WI38 (cell line): ENCODE measurements around the gene DPCD.

Experiments used
- H3K4me3 ChIP-seq: 2 replicates; pipeline ENCODE4 v1.5.1; 2011; ENCODE audit warnings: low read depth, mild to moderate bottlenecking, control low read depth, low read length
- CTCF ChIP-seq: IDR thresholded peaks from 2 replicates; pipeline ENCODE4 v1.5.1; 2012; ENCODE audit warnings: low read depth, mild to moderate bottlenecking, control low read depth, low read length

The DPCD gene

DNA sequence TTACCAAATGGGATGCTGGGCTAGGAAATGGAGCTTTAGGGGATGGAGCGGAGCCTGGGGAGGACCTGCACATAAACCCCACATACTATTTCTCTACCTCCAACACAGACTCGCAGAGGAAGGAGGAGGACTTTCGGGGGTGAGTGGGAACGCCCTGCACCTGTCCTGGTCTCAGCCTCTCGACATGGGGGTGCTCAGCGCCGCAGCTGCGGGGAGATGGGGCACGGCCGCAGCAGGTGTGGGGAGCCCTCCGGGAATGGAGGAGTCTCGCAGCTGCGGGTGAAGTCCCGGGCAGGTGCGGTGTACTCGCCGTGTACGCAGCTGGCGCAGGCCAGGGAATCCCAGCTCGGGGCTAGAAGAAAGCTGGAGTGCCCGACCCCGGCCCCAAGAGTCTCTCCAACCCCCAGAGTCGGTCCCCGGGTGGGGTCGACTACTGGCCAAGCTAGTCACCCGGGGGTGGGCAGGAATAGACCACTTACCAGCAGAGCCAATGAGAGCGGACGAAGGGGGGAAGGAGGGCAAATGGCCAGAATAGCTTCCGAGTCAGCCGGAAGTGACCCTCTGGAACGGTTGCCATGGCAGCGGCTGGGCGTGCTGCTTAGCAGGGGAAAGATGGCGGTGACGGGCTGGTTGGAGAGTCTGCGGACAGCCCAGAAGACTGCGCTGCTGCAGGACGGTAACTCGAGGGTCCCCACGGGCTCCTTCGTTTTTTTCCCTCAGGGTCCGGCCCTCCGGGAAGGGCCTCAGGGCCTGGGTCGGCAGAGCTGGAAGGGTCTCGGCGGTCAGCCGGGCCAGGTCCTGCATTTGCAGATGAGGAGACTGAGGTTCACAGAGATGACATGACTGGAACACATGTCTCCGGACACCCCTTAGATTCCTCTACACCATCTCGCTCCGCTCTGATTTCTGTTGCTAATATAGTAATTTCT, at the start of gene DPCD, which contains the start of gene POLL:
Gene DPCD, plus strand, starts transcription at position 597 of the 929 bp plus-strand sequence. Its CDS starts 16 bp downstream, at position 613.
Gene POLL, minus strand, starts transcription at position 533 of the 929 bp plus-strand sequence. CDS start 897 bp downstream, outside the sequence.
- H3K4me3 ChIP-seq, result peak within 1 kb of the TSS; percentile 93
- TF ChIP-seq CTCF, result no peak

DNA sequence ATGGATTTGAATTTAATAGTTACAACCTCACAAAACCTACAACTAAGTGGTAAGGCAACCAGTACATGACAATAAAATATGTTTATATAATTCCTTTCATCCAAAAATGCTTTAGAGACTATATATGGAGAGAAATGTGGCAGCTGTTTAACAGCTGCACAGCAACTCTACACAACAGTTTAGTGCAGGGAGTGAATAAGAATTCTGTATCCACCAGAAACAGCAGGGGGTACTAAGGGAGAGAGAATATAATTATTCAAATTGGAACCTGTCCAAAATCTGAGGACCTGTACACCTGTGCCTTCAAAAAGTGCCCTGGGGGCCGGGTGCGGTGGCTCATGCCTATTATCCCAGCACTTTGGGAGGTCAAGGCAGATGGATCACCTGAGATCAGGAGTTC, 49.7 kb upstream of the DPCD start:
- no peak for TF ChIP-seq CTCF
- H3K4me3 ChIP-seq, result no peak overlapping the region

DNA sequence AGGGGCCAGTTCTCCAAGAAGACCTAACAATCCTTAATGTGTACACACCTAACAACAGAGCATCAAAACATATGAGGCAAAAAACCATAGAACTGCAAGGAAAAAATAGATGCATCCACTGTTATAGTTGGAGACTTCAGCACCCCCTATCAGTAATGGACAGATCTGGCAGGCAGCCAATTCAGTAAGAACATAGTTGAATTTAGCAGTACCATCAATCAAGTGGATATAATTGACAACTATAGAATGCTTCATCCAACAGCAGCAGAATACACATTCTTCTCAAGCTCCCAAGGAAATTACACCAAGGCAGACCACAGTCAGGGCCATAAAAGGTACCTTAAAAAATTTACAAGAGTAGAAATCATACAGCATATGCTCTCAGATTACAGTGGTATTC, 42.2 kb upstream of the DPCD start:
- no peak overlapping the region for H3K4me3 ChIP-seq

GRCh38 chr10:101550965-101551364, 37.2 kb upstream of the DPCD start:
- TF ChIP-seq CTCF, result no peak
- no peak overlapping the region for H3K4me3 ChIP-seq

More for the DNA sequence above, 42.2 kb upstream of the DPCD start:
- TF ChIP-seq CTCF, result no peak

DNA sequence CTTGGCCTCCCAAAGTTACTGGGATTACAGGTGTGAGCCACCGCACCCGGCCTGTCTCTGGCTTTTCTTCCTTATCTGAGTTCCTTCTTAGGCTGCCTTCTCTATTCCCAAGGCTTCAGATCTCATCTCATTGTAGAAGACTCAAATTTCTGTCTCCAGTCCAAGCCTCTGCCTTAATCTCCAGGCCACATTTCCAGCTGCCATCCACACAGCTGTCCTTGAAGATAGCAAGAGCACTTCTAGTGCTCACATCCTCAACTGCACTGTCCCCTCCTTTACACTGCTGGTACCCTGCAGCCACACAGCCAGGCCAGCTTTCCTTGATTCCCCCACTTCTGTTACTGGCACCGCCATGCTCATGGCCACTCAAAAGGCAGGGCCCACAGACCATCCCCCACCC, 35.7 kb upstream of the DPCD start:
- no peak for TF ChIP-seq CTCF
- no peak overlapping the region for H3K4me3 ChIP-seq

- no peak for TF ChIP-seq CTCF
- no peak overlapping the region for H3K4me3 ChIP-seq
These were observed 30.6 kb upstream of the DPCD start for GRCh38 chr10:101557541-101557940.

DNA sequence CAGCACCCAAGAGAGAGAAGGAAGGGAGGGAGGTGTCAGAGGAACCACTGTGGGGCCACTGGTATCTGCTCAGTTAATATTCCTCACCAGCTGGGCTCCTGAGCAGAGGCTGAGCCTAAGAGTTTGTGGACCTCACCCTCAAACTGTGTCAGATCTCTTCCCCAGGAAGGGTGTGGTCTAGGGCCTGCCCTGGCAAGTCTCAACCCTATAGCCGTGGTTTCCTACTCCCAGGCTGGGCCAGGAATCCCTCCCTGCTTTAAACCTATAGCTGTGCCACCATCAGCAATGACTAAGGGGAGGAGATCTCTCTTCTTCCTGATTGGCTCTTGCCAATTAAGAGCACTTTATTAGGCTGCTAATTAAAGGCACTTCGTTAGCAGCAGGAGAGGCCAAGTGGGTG, 29.9 kb upstream of the DPCD start:
- no peak overlapping the region for H3K4me3 ChIP-seq
- TF ChIP-seq CTCF, result no peak
